ENCODE measurements around the gene KANSL1L. TPM values are rescaled to one million over a fixed set of nuclear protein-coding genes. Genes with fewer than 3 reads are reported as not detected.

KANSL1L gene
- total and polyA plus RNA-seq, 2 experiments from 2014 or later = 4.2 to 38.6 TPM

DNA sequence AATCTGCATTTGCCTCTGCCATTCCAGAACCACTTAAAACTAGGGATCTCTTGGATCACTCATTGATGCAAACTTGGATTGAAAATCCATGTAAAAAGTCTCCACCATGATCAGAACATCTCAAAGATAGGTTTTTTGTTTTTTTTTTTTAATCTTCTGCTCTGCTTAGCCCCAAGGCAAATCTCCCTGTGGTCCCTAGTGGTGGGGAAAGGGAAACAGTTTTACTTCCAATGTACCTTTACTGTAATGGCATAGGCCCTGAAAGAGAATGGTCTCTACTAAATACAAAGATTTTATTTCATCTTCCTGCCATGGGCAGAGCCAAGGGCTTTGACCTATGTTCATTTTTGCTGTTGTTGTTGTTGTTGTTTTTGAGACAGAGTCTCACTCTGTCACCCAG, 78.4 kb downstream of the KANSL1L start:
- H3K27me3 ChIP-seq = no peaks in the 10 kb centered on the region
- H3K9me3 ChIP-seq (ENCODE audit: low read depth) = no peaks in the 10 kb centered on the region
- TF ChIP-seq, protein P1, sequence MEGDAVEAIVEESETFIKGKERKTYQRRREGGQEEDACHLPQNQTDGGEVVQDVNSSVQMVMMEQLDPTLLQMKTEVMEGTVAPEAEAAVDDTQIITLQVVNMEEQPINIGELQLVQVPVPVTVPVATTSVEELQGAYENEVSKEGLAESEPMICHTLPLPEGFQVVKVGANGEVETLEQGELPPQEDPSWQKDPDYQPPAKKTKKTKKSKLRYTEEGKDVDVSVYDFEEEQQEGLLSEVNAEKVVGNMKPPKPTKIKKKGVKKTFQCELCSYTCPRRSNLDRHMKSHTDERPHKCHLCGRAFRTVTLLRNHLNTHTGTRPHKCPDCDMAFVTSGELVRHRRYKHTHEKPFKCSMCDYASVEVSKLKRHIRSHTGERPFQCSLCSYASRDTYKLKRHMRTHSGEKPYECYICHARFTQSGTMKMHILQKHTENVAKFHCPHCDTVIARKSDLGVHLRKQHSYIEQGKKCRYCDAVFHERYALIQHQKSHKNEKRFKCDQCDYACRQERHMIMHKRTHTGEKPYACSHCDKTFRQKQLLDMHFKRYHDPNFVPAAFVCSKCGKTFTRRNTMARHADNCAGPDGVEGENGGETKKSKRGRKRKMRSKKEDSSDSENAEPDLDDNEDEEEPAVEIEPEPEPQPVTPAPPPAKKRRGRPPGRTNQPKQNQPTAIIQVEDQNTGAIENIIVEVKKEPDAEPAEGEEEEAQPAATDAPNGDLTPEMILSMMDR (IDR thresholded peaks at IDR 0.05; ENCODE audit: poor library complexity) = no peak
- TF ChIP-seq EZH2 (IDR thresholded peaks at IDR 0.05; ENCODE audit: borderline replicate concordance) (no peak), EZH2phosphoT487 (IDR thresholded peaks at IDR 0.05; ENCODE audit: low read depth, severe bottlenecking, unreplicated experiment) (no peak)
- H3K4me1 ChIP-seq (ENCODE audit: insufficient read depth) = no peaks in the 10 kb centered on the region
- H2AFZ ChIP-seq = no peak overlapping the region
- no peaks in the 10 kb centered on the region for H3K9me2 ChIP-seq (replicated peaks; ENCODE audit: insufficient read depth)
- no peaks in the 10 kb centered on the region for H3K36me3 ChIP-seq (replicated peaks; ENCODE audit: insufficient read depth, low read depth)
- H3K27ac ChIP-seq = no peak overlapping the region
- no peak overlapping the region for H3K4me2 ChIP-seq
- DNase-seq (ENCODE audit: low spot score) = no peak
- no peaks in the 10 kb centered on the region for H3K79me2 ChIP-seq
- no peaks in the 10 kb centered on the region for H4K20me1 ChIP-seq (ENCODE audit: insufficient read depth, poor library complexity, severe bottlenecking)
- H3K4me3 ChIP-seq = no peak overlapping the region

- 50% methylated on average over 2 of the region's 2 CpGs for WGBS (ENCODE audit: low lambda C conversion rate, missing lambda C conversion rate)
- no peak overlapping the region for H3K27ac ChIP-seq
- no peaks in the 10 kb centered on the region for H3K9me2 ChIP-seq (replicated peaks; ENCODE audit: insufficient read depth)
- H3K27me3 ChIP-seq = no peaks in the 10 kb centered on the region
- no peaks in the 10 kb centered on the region for H4K20me1 ChIP-seq (ENCODE audit: insufficient read depth, poor library complexity, severe bottlenecking)
- no peaks in the 10 kb centered on the region for H3K9me3 ChIP-seq (ENCODE audit: low read depth)
- no peaks in the 10 kb centered on the region for H3K36me3 ChIP-seq (replicated peaks; ENCODE audit: insufficient read depth, low read depth)
- DNase-seq (ENCODE audit: low spot score) = no peak
- H3K4me3 ChIP-seq = no peak overlapping the region
- no peak overlapping the region for H2AFZ ChIP-seq
- H3K4me2 ChIP-seq = no peak overlapping the region
- TF ChIP-seq EZH2phosphoT487 (IDR thresholded peaks at IDR 0.05; ENCODE audit: low read depth, severe bottlenecking, unreplicated experiment) (no peak), EZH2 (IDR thresholded peaks at IDR 0.05; ENCODE audit: borderline replicate concordance) (no peak)
- TF ChIP-seq, protein P1 (IDR thresholded peaks at IDR 0.05; ENCODE audit: poor library complexity) = no peak
- H3K79me2 ChIP-seq = no peaks in the 10 kb centered on the region
- no peaks in the 10 kb centered on the region for H3K4me1 ChIP-seq (ENCODE audit: insufficient read depth)
Observed at GRCh38 chr2:210086930-210087329, 84.3 kb downstream of the KANSL1L start.

DNA sequence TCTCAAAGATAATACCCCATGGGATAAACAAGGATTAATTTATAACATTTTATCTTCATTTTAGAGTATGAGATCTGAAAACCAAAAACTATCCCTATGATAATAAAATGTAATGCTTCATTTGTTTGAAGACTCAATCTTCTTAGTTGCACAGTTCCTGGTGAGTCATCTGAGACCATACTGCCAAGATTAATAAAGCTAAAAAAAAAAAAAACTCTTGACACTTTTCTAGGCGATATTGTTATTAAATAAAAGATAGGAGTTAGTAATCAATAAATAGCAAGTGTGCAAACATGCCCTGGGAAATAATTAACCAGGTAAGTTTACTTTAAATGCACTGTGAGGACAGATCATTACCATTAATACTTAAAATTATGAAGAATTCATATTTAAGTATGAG, 84.9 kb downstream of the KANSL1L start:
- no peak for DNase-seq (ENCODE audit: low spot score)
- H4K20me1 ChIP-seq (ENCODE audit: insufficient read depth, poor library complexity, severe bottlenecking) = no peaks in the 10 kb centered on the region
- no peak overlapping the region for H3K4me3 ChIP-seq
- H3K9me2 ChIP-seq (replicated peaks; ENCODE audit: insufficient read depth) = no peaks in the 10 kb centered on the region
- H3K27me3 ChIP-seq = no peaks in the 10 kb centered on the region
- no peak overlapping the region for H2AFZ ChIP-seq
- H3K4me2 ChIP-seq = no peak overlapping the region
- WGBS (ENCODE audit: low lambda C conversion rate, missing lambda C conversion rate) = 82% methylated on average over 1 of the region's 1 CpG
- TF ChIP-seq, protein P1 (IDR thresholded peaks at IDR 0.05; ENCODE audit: poor library complexity) = no peak
- TF ChIP-seq EZH2phosphoT487 (IDR thresholded peaks at IDR 0.05; ENCODE audit: low read depth, severe bottlenecking, unreplicated experiment) = no peak
- TF ChIP-seq EZH2 (IDR thresholded peaks at IDR 0.05; ENCODE audit: borderline replicate concordance) = no peak
- no peaks in the 10 kb centered on the region for H3K4me1 ChIP-seq (ENCODE audit: insufficient read depth)
- no peak overlapping the region for H3K27ac ChIP-seq
- no peaks in the 10 kb centered on the region for H3K9me3 ChIP-seq (ENCODE audit: low read depth)
- H3K36me3 ChIP-seq (replicated peaks; ENCODE audit: insufficient read depth, low read depth) = no peaks in the 10 kb centered on the region
- no peaks in the 10 kb centered on the region for H3K79me2 ChIP-seq
